ENCODE results near the gene NRG4.

DNA sequence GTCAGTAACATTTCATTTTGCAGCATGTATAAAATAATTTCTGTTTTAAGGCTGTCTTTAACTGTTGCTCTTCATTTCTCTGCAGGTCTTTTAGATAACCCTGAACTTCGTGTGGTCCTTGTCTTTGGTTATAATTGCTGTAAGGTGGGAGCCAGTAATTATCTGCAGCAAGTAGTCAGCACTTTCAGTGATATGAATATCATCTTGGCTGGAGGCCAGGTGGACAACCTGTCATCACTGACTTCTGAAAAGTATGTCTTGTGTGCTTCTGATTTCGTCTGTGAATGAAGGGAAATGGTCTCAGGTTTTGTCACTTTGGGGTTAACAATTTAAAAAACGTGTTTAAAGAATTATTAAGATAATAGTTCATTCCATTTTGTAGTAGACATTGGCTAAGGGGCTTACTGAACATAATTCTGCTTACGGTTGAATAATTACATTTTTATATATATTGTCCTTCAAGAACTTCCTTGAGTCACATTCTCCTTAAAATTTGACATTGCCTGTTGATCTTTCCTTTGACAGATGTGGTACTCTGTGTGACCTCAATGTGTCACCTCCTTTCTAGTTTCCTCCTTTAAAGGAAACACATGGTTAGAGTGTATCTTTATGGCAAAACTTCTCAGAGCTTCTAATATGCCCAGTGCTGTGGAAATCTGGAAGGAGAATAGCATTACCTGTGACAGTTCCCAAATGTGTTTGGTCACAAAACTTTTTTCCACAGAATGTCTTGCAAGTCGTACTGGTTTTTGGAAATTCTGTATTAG is 82.2 kb downstream of the NRG4 start:
- TF ChIP-seq HCFC1 (IDR thresholded peaks at IDR 0.05; ENCODE audit: low read depth, low read length): no peak
- no peak for TF ChIP-seq ELF1 (tag; IDR thresholded peaks at IDR 0.05)
- TF ChIP-seq, protein P1, sequence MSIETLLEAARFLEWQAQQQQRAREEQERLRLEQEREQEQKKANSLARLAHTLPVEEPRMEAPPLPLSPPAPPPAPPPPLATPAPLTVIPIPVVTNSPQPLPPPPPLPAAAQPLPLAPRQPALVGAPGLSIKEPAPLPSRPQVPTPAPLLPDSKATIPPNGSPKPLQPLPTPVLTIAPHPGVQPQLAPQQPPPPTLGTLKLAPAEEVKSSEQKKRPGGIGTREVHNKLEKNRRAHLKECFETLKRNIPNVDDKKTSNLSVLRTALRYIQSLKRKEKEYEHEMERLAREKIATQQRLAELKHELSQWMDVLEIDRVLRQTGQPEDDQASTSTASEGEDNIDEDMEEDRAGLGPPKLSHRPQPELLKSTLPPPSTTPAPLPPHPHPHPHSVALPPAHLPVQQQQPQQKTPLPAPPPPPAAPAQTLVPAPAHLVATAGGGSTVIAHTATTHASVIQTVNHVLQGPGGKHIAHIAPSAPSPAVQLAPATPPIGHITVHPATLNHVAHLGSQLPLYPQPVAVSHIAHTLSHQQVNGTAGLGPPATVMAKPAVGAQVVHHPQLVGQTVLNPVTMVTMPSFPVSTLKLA (conservative IDR thresholded peaks at IDR 0.05): no peak
- no peak for TF ChIP-seq ZNF668 (CRISPR knock-in tag; IDR thresholded peaks at IDR 0.05)
- TF ChIP-seq, protein P2, sequence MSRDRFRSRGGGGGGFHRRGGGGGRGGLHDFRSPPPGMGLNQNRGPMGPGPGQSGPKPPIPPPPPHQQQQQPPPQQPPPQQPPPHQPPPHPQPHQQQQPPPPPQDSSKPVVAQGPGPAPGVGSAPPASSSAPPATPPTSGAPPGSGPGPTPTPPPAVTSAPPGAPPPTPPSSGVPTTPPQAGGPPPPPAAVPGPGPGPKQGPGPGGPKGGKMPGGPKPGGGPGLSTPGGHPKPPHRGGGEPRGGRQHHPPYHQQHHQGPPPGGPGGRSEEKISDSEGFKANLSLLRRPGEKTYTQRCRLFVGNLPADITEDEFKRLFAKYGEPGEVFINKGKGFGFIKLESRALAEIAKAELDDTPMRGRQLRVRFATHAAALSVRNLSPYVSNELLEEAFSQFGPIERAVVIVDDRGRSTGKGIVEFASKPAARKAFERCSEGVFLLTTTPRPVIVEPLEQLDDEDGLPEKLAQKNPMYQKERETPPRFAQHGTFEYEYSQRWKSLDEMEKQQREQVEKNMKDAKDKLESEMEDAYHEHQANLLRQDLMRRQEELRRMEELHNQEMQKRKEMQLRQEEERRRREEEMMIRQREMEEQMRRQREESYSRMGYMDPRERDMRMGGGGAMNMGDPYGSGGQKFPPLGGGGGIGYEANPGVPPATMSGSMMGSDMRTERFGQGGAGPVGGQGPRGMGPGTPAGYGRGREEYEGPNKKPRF (IDR thresholded peaks at IDR 0.05; ENCODE audit: low read depth, low read length): no peak
- TF ChIP-seq, protein P3, sequence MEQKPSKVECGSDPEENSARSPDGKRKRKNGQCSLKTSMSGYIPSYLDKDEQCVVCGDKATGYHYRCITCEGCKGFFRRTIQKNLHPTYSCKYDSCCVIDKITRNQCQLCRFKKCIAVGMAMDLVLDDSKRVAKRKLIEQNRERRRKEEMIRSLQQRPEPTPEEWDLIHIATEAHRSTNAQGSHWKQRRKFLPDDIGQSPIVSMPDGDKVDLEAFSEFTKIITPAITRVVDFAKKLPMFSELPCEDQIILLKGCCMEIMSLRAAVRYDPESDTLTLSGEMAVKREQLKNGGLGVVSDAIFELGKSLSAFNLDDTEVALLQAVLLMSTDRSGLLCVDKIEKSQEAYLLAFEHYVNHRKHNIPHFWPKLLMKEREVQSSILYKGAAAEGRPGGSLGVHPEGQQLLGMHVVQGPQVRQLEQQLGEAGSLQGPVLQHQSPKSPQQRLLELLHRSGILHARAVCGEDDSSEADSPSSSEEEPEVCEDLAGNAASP (IDR thresholded peaks at IDR 0.05): no peak
- TF ChIP-seq CHD1 (IDR thresholded peaks at IDR 0.05; ENCODE audit: low read length): no peak
- TF ChIP-seq, protein P4, sequence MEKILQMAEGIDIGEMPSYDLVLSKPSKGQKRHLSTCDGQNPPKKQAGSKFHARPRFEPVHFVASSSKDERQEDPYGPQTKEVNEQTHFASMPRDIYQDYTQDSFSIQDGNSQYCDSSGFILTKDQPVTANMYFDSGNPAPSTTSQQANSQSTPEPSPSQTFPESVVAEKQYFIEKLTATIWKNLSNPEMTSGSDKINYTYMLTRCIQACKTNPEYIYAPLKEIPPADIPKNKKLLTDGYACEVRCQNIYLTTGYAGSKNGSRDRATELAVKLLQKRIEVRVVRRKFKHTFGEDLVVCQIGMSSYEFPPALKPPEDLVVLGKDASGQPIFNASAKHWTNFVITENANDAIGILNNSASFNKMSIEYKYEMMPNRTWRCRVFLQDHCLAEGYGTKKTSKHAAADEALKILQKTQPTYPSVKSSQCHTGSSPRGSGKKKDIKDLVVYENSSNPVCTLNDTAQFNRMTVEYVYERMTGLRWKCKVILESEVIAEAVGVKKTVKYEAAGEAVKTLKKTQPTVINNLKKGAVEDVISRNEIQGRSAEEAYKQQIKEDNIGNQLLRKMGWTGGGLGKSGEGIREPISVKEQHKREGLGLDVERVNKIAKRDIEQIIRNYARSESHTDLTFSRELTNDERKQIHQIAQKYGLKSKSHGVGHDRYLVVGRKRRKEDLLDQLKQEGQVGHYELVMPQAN (IDR thresholded peaks at IDR 0.05; ENCODE audit: borderline replicate concordance): no peak
